MM.1S (cell line): ENCODE results near the gene TTC16.

Experiments
- CTCF ChIP-seq: fragments of 300-600 bp; sonication (generic); IDR thresholded peaks from 2 replicates; pipeline ENCODE4 v1.5.1; 2016; ENCODE audit warnings: antibody characterized with exemption, low read length, mixed read lengths
- EZH2 ChIP-seq: fragments of 300-600 bp; sonication (generic); optimal IDR thresholded peaks from 2 replicates; pipeline ENCODE3; 2017; ENCODE audit warnings: low read depth, mild to moderate bottlenecking, antibody characterized with exemption, low read length, mixed read lengths
- EZH2phosphoT487 ChIP-seq: fragments of 300-600 bp; sonication (generic); IDR thresholded peaks from 2 replicates; pipeline ENCODE4 v1.6.1; 2018; ENCODE audit warnings: antibody characterized with exemption, low read length

GRCh38 chr9:127767909-127768331, 52.0 kb downstream of the TTC16 start:
- no peak for TF ChIP-seq CTCF
- TF ChIP-seq EZH2, result no peak
- TF ChIP-seq EZH2phosphoT487, result no peak
